Nephron (organoid): ENCODE measurements around the gene RHAG.
"Not testable (repeated sequence)": the region's sequence is repeated elsewhere in the genome, so short reads cannot be mapped to it uniquely, and the experiment has no call there.

Experiments
- H3K27ac Mint-ChIP-seq, 3 experiments: 2 replicates each; pipeline ENCODE4 v1.8.0; 2020; ENCODE audit warnings: mixed read lengths in 3 of 3, mild to moderate bottlenecking in 2 of 3, moderate library complexity in 1 of 3
- H3K27me3 Mint-ChIP-seq: 2 replicates; pipeline ENCODE4 v1.8.0; 2021; ENCODE audit warnings: low read depth, mild to moderate bottlenecking, moderate library complexity, mixed read lengths
- H3K36me3 Mint-ChIP-seq: 2 replicates; pipeline ENCODE4 v1.8.0; 2020; ENCODE audit warnings: low read depth, mixed read lengths
- H3K4me1 Mint-ChIP-seq: 2 replicates; pipeline ENCODE4 v1.8.0; 2020; ENCODE audit warnings: mixed read lengths
- H3K4me3 Mint-ChIP-seq, 3 experiments: 2 replicates each; pipeline ENCODE4 v1.8.0; 2020; ENCODE audit warnings: mild to moderate bottlenecking in 3 of 3, mixed read lengths in 3 of 3, moderate library complexity in 2 of 3
- H3K9me3 Mint-ChIP-seq: 2 replicates; pipeline ENCODE4 v1.8.0; 2020; ENCODE audit warnings: mixed read lengths
- CTCF ChIP-seq, 3 experiments: fragments of 200-600 bp; sonication (generic); IDR thresholded peaks; one replicate each; pipeline ENCODE4 v1.5.0; 2021; ENCODE audit warnings: antibody characterized with exemption in 3 of 3; ENCODE audit not compliant: unreplicated experiment in 3 of 3

The RHAG gene

GRCh38 chr6:49626811-49627210 is 9.8 kb downstream of the RHAG start:
- Mint-ChIP-seq H3K9me3 (peaks cover 4% of the 10 kb centered on the region), H3K27ac (no peak overlapping the region), H3K4me3 (no peak overlapping the region), H3K27me3 (peaks cover 4% of the 10 kb centered on the region), H3K36me3 (no peaks in the 10 kb centered on the region), H3K4me1 (no peaks in the 10 kb centered on the region)
- TF ChIP-seq CTCF (IDR thresholded peaks at IDR 0.05; ENCODE audit: unreplicated experiment in 3 of 3), result no peak

DNA sequence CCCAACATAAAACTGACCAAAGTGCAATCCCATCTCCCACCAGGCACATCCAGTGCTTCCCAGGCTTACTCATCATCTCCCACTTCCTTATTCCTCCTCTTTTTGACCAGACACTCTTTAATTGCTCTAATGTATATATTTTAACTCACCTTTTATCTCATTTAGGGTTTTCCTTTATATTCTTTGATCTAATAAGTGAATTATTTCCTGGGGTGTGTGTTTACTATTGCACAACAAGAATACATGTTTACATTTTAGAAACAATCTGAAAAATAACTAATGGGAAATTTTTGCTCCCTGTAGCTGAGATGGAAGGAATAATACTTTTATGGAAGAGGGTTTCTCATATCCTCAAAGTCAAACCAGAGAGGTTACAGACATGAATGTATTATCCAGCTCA is 18.4 kb downstream of the RHAG start:
- no peaks in the 10 kb centered on the region for H3K4me1 Mint-ChIP-seq
- H3K27me3 Mint-ChIP-seq, result no peaks in the 10 kb centered on the region
- no peaks in the 10 kb centered on the region for H3K36me3 Mint-ChIP-seq
- no peak overlapping the region for H3K4me3 Mint-ChIP-seq
- no peak overlapping the region for H3K27ac Mint-ChIP-seq
- H3K9me3 Mint-ChIP-seq, result no peaks in the 10 kb centered on the region
- no peak for TF ChIP-seq CTCF (IDR thresholded peaks at IDR 0.05; ENCODE audit: unreplicated experiment in 3 of 3)

- not testable (repeated sequence) for H3K4me3 Mint-ChIP-seq, H3K27ac Mint-ChIP-seq, H3K9me3 Mint-ChIP-seq, H3K27me3 Mint-ChIP-seq, H3K4me1 Mint-ChIP-seq, H3K36me3 Mint-ChIP-seq
Measured at GRCh38 chr6:49614144-49614543, 22.5 kb downstream of the RHAG start.

- Mint-ChIP-seq H3K4me3 (no peak overlapping the region), H3K4me1 (no peaks in the 10 kb centered on the region)
Measured at GRCh38 chr6:49609285-49609684, 27.4 kb downstream of the RHAG start.

GRCh38 chr6:49608275-49608674 is 28.4 kb downstream of the RHAG start:
- H3K4me1 Mint-ChIP-seq, H3K4me3 Mint-ChIP-seq, H3K27me3 Mint-ChIP-seq, H3K9me3 Mint-ChIP-seq, H3K27ac Mint-ChIP-seq, H3K36me3 Mint-ChIP-seq: not testable (repeated sequence)

More at GRCh38 chr6:49609285-49609684, 27.4 kb downstream of the RHAG start:
- Mint-ChIP-seq H3K9me3 (no peaks in the 10 kb centered on the region), H3K27ac (no peak overlapping the region), H3K27me3 (peaks cover 4% of the 10 kb centered on the region), H3K36me3 (no peaks in the 10 kb centered on the region)
- no peak for TF ChIP-seq CTCF (IDR thresholded peaks at IDR 0.05; ENCODE audit: unreplicated experiment in 3 of 3)

- Mint-ChIP-seq H3K36me3 (no peaks in the 10 kb centered on the region), H3K27ac (no peak overlapping the region), H3K9me3 (peaks cover 2% of the 10 kb centered on the region), H3K27me3 (peaks cover 4% of the 10 kb centered on the region), H3K4me1 (no peaks in the 10 kb centered on the region), H3K4me3 (no peak overlapping the region)
- peak in 1 of 3 experiments; percentile 22 for TF ChIP-seq CTCF (IDR thresholded peaks at IDR 0.05; ENCODE audit: unreplicated experiment in 3 of 3)
Measured at GRCh38 chr6:49607391-49607982, 29.2 kb downstream of the RHAG start.

DNA sequence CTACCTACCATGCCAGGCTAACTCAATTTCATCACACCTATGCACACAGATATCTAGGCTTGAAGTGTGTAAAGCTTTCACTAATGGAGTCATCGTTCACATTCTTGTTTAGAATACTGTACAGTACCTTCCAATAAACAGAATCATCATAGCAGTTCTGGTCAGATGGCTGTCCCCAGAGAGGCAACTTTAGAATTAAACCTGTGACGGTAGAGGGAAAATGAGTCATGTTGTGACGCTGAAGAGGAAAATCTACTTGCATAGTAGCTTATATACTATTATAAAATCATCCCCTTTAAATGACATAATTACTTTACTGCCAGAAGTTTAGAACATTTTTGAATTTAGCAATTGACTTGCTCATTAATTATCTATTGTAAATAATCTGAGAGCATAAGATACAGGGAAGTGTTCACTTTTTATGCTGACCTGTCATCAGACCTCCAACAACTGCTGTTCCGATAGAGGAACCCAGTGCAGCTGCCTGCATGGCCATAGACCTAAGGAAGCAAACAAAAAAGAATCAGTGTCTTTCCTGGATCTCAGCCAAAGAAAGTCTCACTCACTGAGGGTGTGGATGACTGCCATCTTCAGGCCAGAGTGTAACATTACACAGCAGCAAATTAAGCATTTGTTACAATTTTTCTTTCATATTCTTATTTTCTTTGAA is 29.8 kb downstream of the RHAG start:
- Mint-ChIP-seq H3K27me3 (peaks cover 4% of the 10 kb centered on the region), H3K27ac (no peak overlapping the region), H3K9me3 (peaks cover 2% of the 10 kb centered on the region), H3K4me1 (no peaks in the 10 kb centered on the region), H3K36me3 (no peaks in the 10 kb centered on the region), H3K4me3 (no peak overlapping the region)
- TF ChIP-seq CTCF (IDR thresholded peaks at IDR 0.05; ENCODE audit: unreplicated experiment in 3 of 3), result peak; percentile 83 to 90 (median 86)

- H3K27me3 Mint-ChIP-seq, H3K4me3 Mint-ChIP-seq, H3K9me3 Mint-ChIP-seq, H3K27ac Mint-ChIP-seq, H3K4me1 Mint-ChIP-seq, H3K36me3 Mint-ChIP-seq: not testable (repeated sequence)
Measured at GRCh38 chr6:49604080-49604479, 32.6 kb downstream of the RHAG start.

DNA sequence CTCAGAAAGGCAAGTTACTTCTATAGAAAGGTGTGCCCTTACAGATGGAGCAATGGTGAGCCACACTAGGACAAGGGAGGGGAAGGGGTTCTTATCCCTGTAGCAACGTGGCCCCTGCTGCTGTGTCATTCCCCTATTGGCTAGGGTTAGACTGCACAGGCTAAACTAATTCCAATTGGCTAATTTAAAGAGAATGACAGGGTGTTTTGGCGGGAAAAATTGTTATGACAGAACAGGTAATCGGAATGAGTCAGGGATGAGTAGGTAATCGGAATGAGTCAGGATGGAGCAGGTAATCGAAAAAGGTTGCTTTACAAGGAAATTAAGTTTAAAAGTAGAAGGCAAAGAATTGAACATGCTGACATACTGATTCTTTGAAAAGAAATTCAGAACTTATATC is 49.4 kb downstream of the RHAG start:
- H3K36me3 Mint-ChIP-seq, H3K4me1 Mint-ChIP-seq, H3K27me3 Mint-ChIP-seq, H3K4me3 Mint-ChIP-seq, H3K9me3 Mint-ChIP-seq, H3K27ac Mint-ChIP-seq: not testable (repeated sequence)
